Measurements from ENCODE around the gene RBM17.

Gene RBM17

GRCh38 chr10:6143181-6143580, 54.3 kb downstream of the RBM17 start:
- Histone ChIP-seq H3K9ac (no peak overlapping the region; a peak in 1 of 22 replicates), H3K4me3 (no peak overlapping the region), H3K27me3 (no peaks in the 10 kb centered on the region), H3K27ac (peak overlapping the region in 1 of 11 experiments; percentile 5; a peak in 1 of 22 replicates), H3K9me3 (replicated peaks in 1 of 11) (no peaks in the 10 kb centered on the region), H4K20me1 (peaks cover 24 to 30% (median 27%) of the 10 kb centered on the region in 11 experiments; a peak in 21 of 22 replicates), H3K36me3 (peaks cover 0 to 13% (median 4%) of the 10 kb centered on the region in 11 experiments; a peak in 5 of 22 replicates), H3K4me2 (peak overlapping the region in 9 of 11 experiments; percentile 91 to 99 (median 97); a peak in 18 of 22 replicates), H3K4me1 (peaks cover 66 to 86% (median 79%) of the 10 kb centered on the region in 10 experiments)
- TF ChIP-seq Cebpa-rat (IDR thresholded peaks at IDR 0.05), result peak in 2 of 11 experiments; percentile 20 to 38; a peak in 2 of 22 replicates

GRCh38 chr10:6144406-6145165, 55.8 kb downstream of the RBM17 start:
- H3K9me3 ChIP-seq (replicated peaks in 1 of 11), result no peaks in the 10 kb centered on the region
- H3K9ac ChIP-seq, result peak overlapping the region; percentile 82 to 98 (median 91)
- H3K4me2 ChIP-seq, result peak overlapping the region; percentile 91 to 100 (median 98)
- TF ChIP-seq Cebpa-rat (IDR thresholded peaks at IDR 0.05), result no peak
- H3K4me1 ChIP-seq, result peaks cover 80 to 93% (median 89%) of the 10 kb centered on the region in 10 experiments
- H3K27me3 ChIP-seq, result no peaks in the 10 kb centered on the region
- peak overlapping the region; percentile 75 to 90 (median 86) for H3K4me3 ChIP-seq
- H3K36me3 ChIP-seq, result peaks cover 0 to 15% (median 5%) of the 10 kb centered on the region in 11 experiments; a peak in 5 of 22 replicates
- H4K20me1 ChIP-seq, result peaks cover 28 to 43% (median 35%) of the 10 kb centered on the region in 11 experiments; a peak in 21 of 22 replicates
- H3K27ac ChIP-seq, result peak overlapping the region; percentile 81 to 97 (median 91)

- H3K9ac ChIP-seq, result peak overlapping the region; percentile 82 to 98 (median 91)
- peaks cover 28 to 45% (median 36%) of the 10 kb centered on the region in 11 experiments; a peak in 21 of 22 replicates for H4K20me1 ChIP-seq
- H3K9me3 ChIP-seq (replicated peaks in 1 of 11), result no peaks in the 10 kb centered on the region
- H3K36me3 ChIP-seq, result peaks cover 0 to 19% (median 7%) of the 10 kb centered on the region in 11 experiments; a peak in 6 of 22 replicates
- peak overlapping the region; percentile 81 to 97 (median 91) for H3K27ac ChIP-seq
- peak overlapping the region; percentile 91 to 100 (median 98) for H3K4me2 ChIP-seq
- no peak for TF ChIP-seq Cebpa-rat (IDR thresholded peaks at IDR 0.05)
- no peaks in the 10 kb centered on the region for H3K27me3 ChIP-seq
- peak overlapping the region; percentile 75 to 90 (median 86) for H3K4me3 ChIP-seq
- H3K4me1 ChIP-seq, result peaks cover 82 to 93% (median 88%) of the 10 kb centered on the region in 10 experiments
Observed at GRCh38 chr10:6145166-6145987, 56.5 kb downstream of the RBM17 start.

GRCh38 chr10:6146013-6146785, 57.4 kb downstream of the RBM17 start:
- peaks cover 28 to 52% (median 44%) of the 10 kb centered on the region in 11 experiments; a peak in 21 of 22 replicates for H4K20me1 ChIP-seq
- peaks cover 0 to 19% (median 7%) of the 10 kb centered on the region in 11 experiments; a peak in 6 of 22 replicates for H3K36me3 ChIP-seq
- no peaks in the 10 kb centered on the region for H3K27me3 ChIP-seq
- H3K4me1 ChIP-seq, result peaks cover 82 to 93% (median 88%) of the 10 kb centered on the region in 10 experiments
- H3K4me2 ChIP-seq, result peak overlapping the region; percentile 91 to 100 (median 98)
- peak overlapping the region in 10 of 11 experiments; percentile 82 to 97 (median 91); a peak in 19 of 22 replicates for H3K27ac ChIP-seq
- H3K4me3 ChIP-seq, result peak overlapping the region; percentile 75 to 90 (median 86)
- H3K9ac ChIP-seq, result peak overlapping the region; percentile 82 to 98 (median 91)
- H3K9me3 ChIP-seq (replicated peaks in 1 of 11), result no peaks in the 10 kb centered on the region
- no peak for TF ChIP-seq Cebpa-rat (IDR thresholded peaks at IDR 0.05)

- Histone ChIP-seq H3K9me3 (replicated peaks in 1 of 11) (no peaks in the 10 kb centered on the region), H3K4me2 (peak overlapping the region; percentile 91 to 100 (median 98)), H3K4me3 (peak overlapping the region in 1 of 10 experiments; percentile 90; a peak in 1 of 20 replicates), H3K36me3 (peaks cover 0 to 19% (median 7%) of the 10 kb centered on the region in 11 experiments; a peak in 6 of 22 replicates), H3K9ac (peak overlapping the region in 4 of 11 experiments; percentile 73 to 94 (median 92); a peak in 7 of 22 replicates), H3K27ac (peak overlapping the region in 5 of 11 experiments; percentile 69 to 97 (median 81); a peak in 8 of 22 replicates), H3K27me3 (no peaks in the 10 kb centered on the region), H3K4me1 (peaks cover 81 to 93% (median 88%) of the 10 kb centered on the region in 10 experiments), H4K20me1 (peaks cover 30 to 59% (median 51%) of the 10 kb centered on the region in 11 experiments)
- no peak for TF ChIP-seq Cebpa-rat (IDR thresholded peaks at IDR 0.05)
Observed at GRCh38 chr10:6146921-6147320, 58.1 kb downstream of the RBM17 start.

GRCh38 chr10:6148251-6148701, 59.4 kb downstream of the RBM17 start:
- peaks cover 44 to 72% (median 65%) of the 10 kb centered on the region in 11 experiments for H4K20me1 ChIP-seq
- H3K9me3 ChIP-seq (replicated peaks in 1 of 11), result no peaks in the 10 kb centered on the region
- H3K27me3 ChIP-seq, result no peaks in the 10 kb centered on the region
- peak overlapping the region in 10 of 11 experiments; percentile 27 to 97 (median 67); a peak in 21 of 22 replicates for H3K27ac ChIP-seq
- peak overlapping the region in 9 of 11 experiments; percentile 3 to 94 (median 42); a peak in 12 of 22 replicates for H3K9ac ChIP-seq
- peaks cover 0 to 32% (median 7%) of the 10 kb centered on the region in 11 experiments; a peak in 7 of 22 replicates for H3K36me3 ChIP-seq
- H3K4me1 ChIP-seq, result peaks cover 78 to 90% (median 84%) of the 10 kb centered on the region in 10 experiments
- peak overlapping the region; percentile 91 to 100 (median 98) for H3K4me2 ChIP-seq
- peak in 7 of 11 experiments; percentile 11 to 86 (median 74); a peak in 10 of 22 replicates for TF ChIP-seq Cebpa-rat (IDR thresholded peaks at IDR 0.05)
- H3K4me3 ChIP-seq, result peak overlapping the region in 1 of 10 experiments; percentile 9; a peak in 1 of 20 replicates

- H3K4me3 ChIP-seq, result peak overlapping the region in 1 of 10 experiments; percentile 9; a peak in 1 of 20 replicates
- peak overlapping the region; percentile 91 to 100 (median 98) for H3K4me2 ChIP-seq
- H3K27me3 ChIP-seq, result no peaks in the 10 kb centered on the region
- peak overlapping the region in 8 of 11 experiments; percentile 3 to 73 (median 38); a peak in 12 of 22 replicates for H3K9ac ChIP-seq
- peak overlapping the region in 10 of 11 experiments; percentile 27 to 97 (median 67); a peak in 20 of 22 replicates for H3K27ac ChIP-seq
- peaks cover 0 to 32% (median 7%) of the 10 kb centered on the region in 11 experiments; a peak in 9 of 22 replicates for H3K36me3 ChIP-seq
- TF ChIP-seq Cebpa-rat (IDR thresholded peaks at IDR 0.05), result no peak
- H3K9me3 ChIP-seq (replicated peaks in 1 of 11), result peaks cover 0 to 2% (median 0%) of the 10 kb centered on the region in 11 experiments; a peak in 1 of 22 replicates
- peaks cover 71 to 88% (median 78%) of the 10 kb centered on the region in 10 experiments for H3K4me1 ChIP-seq
- peaks cover 50 to 79% (median 71%) of the 10 kb centered on the region in 11 experiments for H4K20me1 ChIP-seq
Observed at GRCh38 chr10:6148908-6149307, 60.1 kb downstream of the RBM17 start.

All from BLaER1 treated with 17β-estradiol and CSF1 and Interleukin-3, amounts not matched to agents 10 nM and 100 nM (cell line).